HS-5 (cell line): Measurements from ENCODE around the gene CNIH3.

Source experiments
- DNase-seq: peaks from one replicate; pipeline ENCODE4 v3.0.0-alpha.2; 2012; ENCODE audit warnings: low read depth

Gene CNIH3

DNA sequence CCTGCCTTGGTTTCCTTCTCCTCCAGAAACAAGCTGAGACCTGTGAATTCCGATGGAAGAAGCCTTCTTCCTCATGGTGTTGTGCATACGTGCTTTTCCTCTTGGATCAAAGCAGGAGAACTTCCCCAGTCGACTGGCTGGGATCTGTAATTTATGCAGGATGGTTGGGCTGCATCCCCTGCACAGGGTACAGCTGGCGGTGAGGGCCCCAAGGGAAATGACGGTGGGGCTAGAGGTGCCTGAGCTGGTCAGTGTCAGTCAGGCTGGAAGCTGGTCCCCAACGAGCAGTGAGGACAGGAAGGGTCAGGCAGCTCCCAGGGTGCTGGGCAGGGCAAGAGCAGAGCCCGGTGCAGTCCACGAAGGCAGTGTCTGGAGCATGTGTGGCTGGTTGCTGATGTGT is 106.7 kb downstream of the CNIH3 start:
- no peak for DNase-seq

- no peak for DNase-seq
These were observed 108.4 kb downstream of the CNIH3 start for GRCh38 chr1:224724566-224724965.

- peak; percentile 79 for DNase-seq
These were observed 110.5 kb downstream of the CNIH3 start for GRCh38 chr1:224726441-224727182.

- DNase-seq = peak; percentile 58
These were observed 111.5 kb downstream of the CNIH3 start for GRCh38 chr1:224727351-224728289.

- DNase-seq = no peak
These were observed 114.4 kb downstream of the CNIH3 start for GRCh38 chr1:224730540-224730939.

DNA sequence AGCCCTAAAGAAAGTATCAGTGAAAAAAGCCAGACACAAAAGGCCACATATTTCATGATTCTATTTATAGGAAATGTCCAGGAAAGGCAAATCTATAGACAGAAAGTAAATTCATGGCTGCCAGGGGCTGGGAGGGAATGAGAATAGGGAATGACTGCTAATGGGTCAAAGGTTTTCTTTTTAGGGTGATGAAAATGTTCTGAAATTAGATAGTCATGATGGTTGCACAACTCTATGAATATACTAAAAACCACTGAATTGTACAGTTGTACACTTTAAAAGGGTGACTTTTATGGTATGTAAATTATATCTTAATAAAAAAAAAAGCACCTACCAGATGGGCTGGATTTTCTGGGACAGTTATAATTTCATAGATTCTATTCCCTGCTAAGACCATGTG is 114.8 kb downstream of the CNIH3 start:
- no peak for DNase-seq

DNA sequence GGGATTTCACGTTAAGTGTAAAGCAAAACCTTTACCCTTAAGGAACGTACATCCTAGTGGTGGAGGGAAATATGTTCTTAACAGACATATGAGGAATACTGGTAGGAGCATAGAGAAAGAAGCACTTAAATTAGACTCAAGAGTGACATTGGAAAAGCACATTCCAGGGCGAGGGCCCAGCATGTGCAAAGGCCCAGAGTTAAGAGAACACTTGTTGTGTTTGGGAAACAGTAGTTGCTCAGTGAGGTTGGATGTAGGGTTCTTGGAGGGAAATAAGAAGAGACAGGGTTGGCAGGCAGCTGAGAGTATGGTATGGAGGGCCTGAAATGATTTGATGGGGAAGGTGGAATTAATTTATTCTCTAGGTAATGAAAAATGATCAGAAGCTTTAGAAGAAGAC is 115.5 kb downstream of the CNIH3 start:
- DNase-seq = no peak

GRCh38 chr1:224732377-224733026 is 116.4 kb downstream of the CNIH3 start:
- no peak for DNase-seq

DNA sequence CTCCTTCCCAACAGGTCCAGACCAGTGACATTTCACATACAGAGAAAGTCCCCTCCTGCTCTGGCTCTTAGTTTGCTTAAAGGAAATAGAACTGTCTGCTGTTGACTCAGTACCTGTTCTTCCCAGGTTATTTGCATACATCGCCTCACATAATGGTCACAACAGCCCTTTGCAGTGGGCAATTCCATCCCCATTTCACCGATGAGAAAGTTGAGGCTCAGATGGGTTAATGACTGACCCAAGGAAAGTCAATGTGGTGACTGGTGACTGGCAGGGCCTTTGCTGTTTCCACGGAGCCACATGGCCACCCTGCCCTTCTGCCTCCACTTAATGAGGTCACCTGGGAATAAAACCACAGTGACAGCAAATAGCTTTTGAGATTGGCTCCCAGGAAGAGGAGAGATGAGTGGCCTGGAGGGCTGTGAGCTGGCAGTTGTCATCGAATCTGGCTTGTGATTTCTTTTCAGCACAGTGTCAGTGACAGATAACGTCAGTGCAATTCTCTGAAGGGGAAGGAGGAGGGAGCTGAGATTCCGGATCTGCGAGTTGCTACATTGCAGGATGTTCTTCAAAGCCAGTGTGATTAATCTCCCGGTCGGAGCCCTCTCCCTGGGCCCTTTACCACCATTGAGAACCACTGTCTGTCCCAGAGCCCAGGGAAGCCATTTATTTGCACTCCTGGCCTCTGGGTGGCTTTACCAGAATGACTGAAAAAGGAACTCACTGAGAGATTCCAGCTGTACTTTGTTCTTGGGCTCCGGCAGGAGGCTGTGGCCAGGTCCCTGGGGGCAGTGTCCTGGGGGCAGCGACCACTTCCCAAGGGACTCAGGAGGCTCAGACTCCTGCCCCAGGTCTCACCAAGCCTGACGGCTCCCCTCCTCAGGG is 117.2 kb downstream of the CNIH3 start:
- DNase-seq = no peak

DNA sequence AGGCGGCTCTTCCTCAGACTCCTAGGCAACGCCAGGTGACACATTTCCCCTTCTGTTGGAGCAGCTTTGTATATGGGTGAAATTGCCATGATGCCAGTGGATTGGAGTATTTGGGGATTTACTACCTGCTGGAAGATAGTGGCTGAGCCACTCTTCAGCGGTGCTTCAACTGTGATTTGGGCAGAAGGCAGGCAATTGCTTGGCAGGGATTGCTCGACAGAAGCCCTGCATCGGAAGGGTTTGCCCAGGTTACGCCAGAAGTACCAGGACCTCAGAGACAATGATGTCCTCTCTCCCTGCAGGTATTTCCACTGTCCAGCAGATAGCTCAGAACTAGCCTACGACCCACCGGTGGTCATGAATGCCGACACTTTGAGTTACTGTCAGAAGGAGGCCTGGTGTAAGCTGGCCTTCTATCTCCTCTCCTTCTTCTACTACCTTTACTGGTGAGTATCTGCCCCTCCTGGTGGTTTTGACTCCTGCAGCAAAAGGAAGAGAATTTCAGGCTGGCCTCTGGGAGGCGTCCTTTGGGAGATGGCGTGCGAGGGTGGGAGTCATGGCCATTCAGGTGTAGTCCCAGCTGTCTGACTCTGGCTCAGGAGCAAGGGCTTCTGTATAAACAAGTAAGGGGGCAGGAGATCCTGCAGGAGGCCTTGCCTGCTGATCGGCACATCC is 118.3 kb downstream of the CNIH3 start:
- no peak for DNase-seq

DNA sequence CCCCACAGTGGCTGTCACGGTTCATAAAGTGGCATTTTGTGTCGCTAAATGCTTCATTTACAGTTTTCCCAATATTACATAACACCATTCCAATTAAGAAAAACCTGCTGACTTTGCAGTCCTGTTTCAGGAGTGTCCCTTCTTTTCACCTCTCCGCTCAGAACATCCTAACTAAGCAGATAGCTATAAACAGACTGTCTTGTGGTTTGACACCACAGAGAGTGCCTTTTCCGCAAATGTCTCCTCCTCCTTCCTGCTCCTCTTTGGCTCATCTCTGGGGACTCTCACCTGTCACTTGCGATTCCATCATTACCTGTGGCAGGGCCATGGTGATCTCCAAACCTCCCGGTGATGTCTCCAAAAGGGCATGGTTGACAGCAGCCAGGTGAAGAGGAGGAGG is 119.0 kb downstream of the CNIH3 start:
- no peak for DNase-seq

DNA sequence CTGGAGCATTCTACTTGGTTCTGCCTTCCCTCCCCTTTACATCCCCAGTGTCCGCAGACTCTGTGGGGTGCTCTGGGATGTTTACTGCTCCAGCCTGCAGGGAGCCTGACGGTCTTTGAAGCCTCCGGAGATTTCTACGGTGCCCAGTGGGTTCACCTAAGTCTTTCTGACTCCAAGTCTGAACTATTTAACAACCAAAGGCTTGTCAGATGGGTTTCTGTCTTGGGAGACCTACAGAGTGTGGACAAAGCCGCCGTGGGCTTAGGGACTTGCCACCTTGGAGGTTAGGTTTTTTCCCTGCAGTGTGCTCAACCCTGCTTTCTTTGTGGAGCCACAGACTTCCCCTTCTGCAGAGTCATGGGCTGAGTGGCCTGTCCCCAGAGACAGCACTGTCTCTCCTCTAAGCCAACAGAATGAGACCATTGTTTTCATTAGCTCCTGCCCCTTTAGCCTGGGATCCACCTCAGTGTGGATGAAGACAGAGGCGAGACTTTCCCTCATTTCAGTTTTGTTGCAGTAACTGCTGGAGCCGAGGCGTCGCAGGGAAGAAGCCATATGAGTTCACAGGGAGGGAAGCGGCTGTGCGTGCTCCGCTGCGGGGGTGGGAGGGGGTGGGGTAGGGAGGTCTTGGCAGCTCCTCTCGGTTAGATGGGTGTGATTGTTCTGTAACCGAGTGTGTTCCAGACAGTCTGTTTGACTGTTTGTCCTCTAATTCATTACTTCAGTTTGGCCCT is 120.7 kb downstream of the CNIH3 start:
- DNase-seq = no peak

GRCh38 chr1:224737353-224737727 is 121.2 kb downstream of the CNIH3 start:
- no peak for DNase-seq

- no peak for DNase-seq
These were observed 123.3 kb downstream of the CNIH3 start for GRCh38 chr1:224739303-224739996.

- DNase-seq = no peak
These were observed 124.0 kb downstream of the CNIH3 start for GRCh38 chr1:224739997-224740684.

- no peak for DNase-seq
These were observed 124.6 kb downstream of the CNIH3 start for GRCh38 chr1:224740685-224741052.

DNA sequence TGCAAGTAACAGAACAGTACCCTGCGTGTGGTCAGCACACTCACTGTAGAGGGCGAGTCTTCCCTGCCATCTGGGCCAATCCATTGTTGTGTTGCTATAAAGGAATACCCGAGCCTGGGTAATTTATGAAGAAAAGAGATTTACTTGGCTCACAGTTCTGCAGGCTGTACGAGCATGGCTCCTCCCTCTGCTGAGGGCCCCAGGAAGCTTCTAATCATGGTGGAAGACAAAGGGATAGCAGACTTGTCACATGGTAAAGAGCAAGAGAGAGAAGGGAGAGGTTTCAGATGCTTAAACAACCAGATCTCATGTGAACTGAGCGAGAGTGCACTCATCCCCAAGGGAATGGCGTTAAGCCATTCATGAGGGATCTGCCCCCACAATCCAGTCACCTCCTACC is 126.2 kb downstream of the CNIH3 start:
- DNase-seq = no peak

- DNase-seq = no peak
These were observed 127.6 kb downstream of the CNIH3 start for GRCh38 chr1:224743608-224744164.

DNA sequence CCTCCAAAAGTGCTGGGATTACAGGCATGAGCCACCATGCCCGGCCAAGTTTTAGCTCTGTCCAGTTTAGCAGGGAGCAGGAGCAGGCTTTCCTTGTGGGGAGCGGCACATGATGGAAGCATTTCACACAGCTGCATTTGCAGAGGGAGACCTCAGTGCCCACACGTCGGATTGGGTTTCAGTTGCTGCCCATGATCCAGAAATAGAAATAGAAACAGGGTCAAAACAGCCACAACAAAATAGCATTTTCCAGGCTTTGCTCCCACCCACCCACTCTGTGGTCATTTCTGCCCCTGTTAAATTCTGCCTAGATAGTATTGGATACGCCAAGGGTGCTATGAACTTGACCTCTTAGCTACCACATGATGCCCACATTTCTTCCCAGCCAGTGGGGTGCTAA is 128.4 kb downstream of the CNIH3 start:
- no peak for DNase-seq
